Measurements from ENCODE around the gene ASAP2.

Gene ASAP2

DNA sequence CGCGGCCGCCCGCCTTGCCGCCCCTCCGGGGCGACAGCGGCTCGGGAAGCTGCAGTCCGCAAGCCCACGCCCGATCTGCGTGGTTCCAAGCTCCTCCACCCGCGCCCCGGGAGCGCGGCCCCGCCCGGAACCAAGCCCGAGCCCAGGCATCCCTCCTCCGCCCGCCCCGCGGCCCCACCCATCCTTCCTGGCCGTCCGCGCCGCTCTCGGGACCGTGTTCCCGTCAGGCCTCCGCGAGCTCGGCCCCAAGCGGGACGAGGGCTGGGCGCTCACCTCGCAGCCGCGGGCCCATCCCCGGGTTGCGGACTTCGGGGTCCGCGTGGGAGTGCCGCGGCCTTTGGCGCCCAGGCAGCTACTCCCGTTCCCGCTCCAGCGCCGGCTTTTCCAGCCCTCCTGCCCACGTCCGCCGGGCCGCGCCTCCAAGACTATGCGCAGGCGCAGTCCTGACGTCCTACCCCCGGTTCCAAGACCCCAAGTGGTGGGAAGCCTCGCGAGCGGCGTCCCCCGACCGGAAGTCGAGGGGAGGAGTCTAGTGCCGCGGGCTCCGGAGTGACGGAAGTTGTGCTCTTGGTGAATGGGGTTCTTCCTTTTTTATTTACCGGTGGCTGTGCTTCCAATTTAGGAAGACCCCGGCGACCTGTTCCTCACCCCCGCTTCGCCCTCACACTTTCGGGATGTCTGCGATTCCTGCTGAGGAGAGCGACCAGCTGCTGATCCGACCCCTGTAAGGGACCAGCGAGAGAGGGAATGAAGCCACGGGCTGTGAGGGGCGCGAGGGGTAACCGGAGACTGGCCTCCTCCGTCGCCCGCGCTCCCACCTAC is 216.7 kb downstream of the ASAP2 start, which contains the start of the genes CPSF3 and ITGB1BP1:
CPSF3 (plus strand) TSS at position 555 of the 822 bp plus-strand sequence; CDS start at position 675, 120 bp downstream.
ITGB1BP1 (minus strand) TSS at position 429 of the 822 bp plus-strand sequence. CDS start 4,831 bp downstream, outside the sequence.
- peak within 1 kb of the TSS; percentile 98 for H3K4me3 ChIP-seq (ENCODE audit: low read length)
- TF ChIP-seq, protein P1, sequence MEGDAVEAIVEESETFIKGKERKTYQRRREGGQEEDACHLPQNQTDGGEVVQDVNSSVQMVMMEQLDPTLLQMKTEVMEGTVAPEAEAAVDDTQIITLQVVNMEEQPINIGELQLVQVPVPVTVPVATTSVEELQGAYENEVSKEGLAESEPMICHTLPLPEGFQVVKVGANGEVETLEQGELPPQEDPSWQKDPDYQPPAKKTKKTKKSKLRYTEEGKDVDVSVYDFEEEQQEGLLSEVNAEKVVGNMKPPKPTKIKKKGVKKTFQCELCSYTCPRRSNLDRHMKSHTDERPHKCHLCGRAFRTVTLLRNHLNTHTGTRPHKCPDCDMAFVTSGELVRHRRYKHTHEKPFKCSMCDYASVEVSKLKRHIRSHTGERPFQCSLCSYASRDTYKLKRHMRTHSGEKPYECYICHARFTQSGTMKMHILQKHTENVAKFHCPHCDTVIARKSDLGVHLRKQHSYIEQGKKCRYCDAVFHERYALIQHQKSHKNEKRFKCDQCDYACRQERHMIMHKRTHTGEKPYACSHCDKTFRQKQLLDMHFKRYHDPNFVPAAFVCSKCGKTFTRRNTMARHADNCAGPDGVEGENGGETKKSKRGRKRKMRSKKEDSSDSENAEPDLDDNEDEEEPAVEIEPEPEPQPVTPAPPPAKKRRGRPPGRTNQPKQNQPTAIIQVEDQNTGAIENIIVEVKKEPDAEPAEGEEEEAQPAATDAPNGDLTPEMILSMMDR (IDR thresholded peaks at IDR 0.05; ENCODE audit: insufficient read depth, low read depth, low read length, missing control alignments): no peak
- peak; percentile 98 for DNase-seq (ENCODE audit: low read depth)

DNA sequence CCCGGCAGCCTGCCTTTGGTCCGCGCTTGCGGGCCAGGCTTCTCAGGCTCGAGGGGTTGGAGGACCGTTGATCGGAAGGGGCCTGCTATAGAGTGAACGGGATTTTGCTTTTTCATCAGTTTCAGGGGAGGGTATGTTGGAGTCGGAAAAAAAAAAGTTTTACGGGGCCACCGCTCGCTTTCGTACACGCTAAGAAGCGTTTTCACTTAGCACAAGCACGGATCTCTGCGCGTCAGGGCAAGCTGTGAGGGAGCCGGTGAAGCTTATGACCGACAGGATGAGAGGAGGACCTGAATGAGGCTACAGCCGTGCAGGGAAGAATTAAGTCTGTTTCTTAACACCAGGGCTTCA is 217.3 kb downstream of the ASAP2 start:
- TF ChIP-seq, protein P1 (IDR thresholded peaks at IDR 0.05; ENCODE audit: insufficient read depth, low read depth, low read length, missing control alignments): no peak
- DNase-seq (ENCODE audit: low read depth): peak; percentile 47
- peak overlapping the region; percentile 98 for H3K4me3 ChIP-seq (ENCODE audit: low read length)

DNA sequence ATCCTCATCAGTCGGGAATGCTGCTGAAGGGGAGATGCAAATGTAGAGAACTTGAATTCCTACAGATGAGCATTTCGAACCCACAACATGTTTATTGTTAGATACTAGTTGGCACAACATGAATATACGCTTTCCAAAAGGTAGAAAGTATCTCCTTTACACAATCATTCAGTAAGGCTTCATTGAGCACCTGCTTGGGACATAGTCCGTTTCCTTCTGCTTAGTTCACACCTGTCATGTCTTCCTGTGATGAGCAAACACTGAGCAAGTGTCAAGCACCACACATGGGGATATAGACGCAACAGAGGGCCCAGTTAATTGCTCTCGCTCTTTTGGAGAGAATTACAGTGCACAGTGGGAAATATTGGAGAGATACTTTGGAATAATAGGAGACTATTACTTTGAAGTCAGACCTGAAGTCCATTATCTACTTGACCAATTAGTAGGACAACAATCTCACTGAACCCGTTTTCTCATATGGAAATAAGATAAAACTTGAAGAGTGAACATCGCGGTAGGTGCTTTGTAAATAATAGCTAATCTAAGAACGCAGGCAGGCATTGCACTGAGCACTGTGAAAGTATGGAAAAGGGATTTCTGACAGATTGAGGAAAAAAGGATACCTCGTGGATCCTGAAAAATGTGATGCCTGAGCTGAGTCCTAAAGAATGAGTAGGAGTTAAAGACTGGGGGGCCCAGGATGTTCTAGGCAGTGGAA is 218.0 kb downstream of the ASAP2 start:
- TF ChIP-seq, protein P1 (IDR thresholded peaks at IDR 0.05; ENCODE audit: insufficient read depth, low read depth, low read length, missing control alignments): no peak
- DNase-seq (ENCODE audit: low read depth): no peak
- peak overlapping the region; percentile 98 for H3K4me3 ChIP-seq (ENCODE audit: low read length)

DNA sequence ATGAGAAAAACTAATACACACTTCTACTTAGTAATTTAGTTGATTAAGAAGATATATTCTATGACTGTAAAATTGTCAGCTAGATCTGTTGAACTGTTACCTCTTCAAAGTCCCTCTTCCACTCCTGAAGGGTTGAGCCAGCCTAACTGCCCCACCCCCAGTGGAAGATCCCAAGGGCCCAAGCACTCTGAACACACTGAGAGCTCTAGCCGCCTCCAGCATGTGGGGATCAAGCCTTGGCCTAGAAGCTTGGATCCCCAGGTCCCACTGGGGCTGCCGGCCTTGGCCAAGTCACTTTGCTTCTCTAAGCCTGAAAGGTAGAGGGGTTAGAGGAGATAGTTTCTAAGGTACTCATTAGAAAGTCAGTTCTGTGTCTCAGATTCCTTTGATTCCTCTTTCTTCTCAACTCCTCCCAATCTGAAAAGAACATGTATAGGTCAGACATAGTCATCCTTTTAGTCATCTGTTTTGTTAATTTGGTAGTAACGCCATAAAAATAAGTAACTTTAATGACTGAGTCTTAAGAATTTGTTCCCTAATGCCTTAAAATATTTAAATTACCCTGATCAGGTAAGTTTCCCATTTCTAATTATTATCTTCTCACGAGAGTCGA is 222.5 kb downstream of the ASAP2 start:
- no peak overlapping the region for H3K4me3 ChIP-seq (ENCODE audit: low read length)
- TF ChIP-seq, protein P1 (IDR thresholded peaks at IDR 0.05; ENCODE audit: insufficient read depth, low read depth, low read length, missing control alignments): no peak
- DNase-seq (ENCODE audit: low read depth): no peak

DNA sequence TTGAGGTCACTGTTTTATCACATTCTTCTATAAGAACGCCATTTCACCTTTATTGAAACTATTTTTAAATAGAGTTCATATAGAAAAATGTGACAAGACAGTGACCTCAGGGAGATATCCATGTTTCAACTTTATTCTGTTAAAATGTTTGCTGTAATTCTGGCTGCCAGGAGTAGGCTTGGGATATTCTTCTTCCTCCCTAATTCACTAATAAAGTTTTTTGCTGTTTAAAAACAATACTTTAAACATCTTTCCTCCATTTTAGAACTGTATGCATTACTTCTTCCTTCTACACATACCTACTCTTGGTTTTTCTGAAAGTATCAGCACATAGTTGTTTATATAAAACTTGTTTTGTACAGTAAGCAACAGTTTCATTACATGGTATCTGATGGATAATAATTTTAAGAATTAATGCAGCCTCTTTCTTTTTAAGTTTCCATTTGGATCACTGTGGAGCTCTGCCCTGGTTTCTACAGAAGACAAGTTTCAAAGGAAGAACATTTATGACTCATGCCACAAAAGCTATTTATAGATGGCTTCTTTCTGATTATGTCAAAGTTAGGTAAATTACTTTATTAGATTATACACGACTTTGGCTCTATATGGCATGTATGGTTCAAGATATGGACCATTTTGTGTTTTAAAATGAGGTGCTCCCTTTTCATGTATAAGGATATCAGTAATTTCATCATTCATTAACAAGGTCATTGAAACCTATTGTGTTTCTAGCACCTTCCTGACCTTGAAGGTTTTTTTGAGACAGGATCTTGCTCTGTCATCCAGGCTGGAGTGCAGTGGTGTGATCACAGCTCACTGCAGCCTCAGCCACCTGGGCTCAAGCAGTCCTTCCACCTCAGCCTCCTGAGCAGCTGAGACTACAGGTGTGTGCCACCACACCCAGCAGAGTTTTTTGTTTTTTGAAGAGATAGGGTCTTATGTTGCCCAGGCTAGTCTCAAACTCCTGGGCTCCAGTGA is 224.0 kb downstream of the ASAP2 start:
- no peak overlapping the region for H3K4me3 ChIP-seq (ENCODE audit: low read length)
- TF ChIP-seq, protein P1 (IDR thresholded peaks at IDR 0.05; ENCODE audit: insufficient read depth, low read depth, low read length, missing control alignments): no peak
- DNase-seq (ENCODE audit: low read depth): peak; percentile 28

DNA sequence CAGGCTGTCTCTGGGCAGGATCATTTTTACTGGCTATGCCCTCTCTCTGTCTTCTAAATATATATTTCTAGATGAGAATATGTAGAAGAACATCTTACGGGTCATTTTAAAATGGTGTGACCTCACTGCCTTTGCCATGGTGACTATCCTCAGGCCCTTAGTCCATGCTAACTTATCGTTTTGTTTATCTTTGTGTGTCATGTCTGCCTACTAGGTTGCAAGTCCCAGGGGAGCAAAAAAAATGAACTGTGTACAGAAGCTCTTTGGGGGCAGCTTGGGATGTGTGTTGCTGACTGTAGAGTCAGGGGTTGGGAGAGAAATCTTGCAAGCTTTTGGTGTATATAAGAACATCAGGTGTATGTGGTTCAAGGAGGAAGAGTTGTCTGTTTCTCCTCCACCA is 227.9 kb downstream of the ASAP2 start:
- TF ChIP-seq, protein P1 (IDR thresholded peaks at IDR 0.05; ENCODE audit: insufficient read depth, low read depth, low read length, missing control alignments): no peak
- no peak overlapping the region for H3K4me3 ChIP-seq (ENCODE audit: low read length)
- no peak for DNase-seq (ENCODE audit: low read depth)

Data from epithelial cell of esophagus (primary cell).